ENCODE data around the gene SGCA.

SGCA gene

GRCh38 chr17:50151041-50151936 lies 14.5 kb upstream of the SGCA start:
- DNase-seq (ENCODE audit: extremely low read depth, insufficient read length), result peak; percentile 92
- peak overlapping the region; percentile 92 for H3K4me3 ChIP-seq (replicated peaks; ENCODE audit: low read depth, low read length)
- H3K36me3 ChIP-seq (ENCODE audit: control insufficient read depth, insufficient read depth, low read length), result peaks cover 5% of the 10 kb centered on the region
- peak; percentile 62 for TF ChIP-seq CTCF (IDR thresholded peaks at IDR 0.05; ENCODE audit: insufficient read depth, low read length, poor library complexity, severe bottlenecking)
- H3K27me3 ChIP-seq (replicated peaks; ENCODE audit: control insufficient read depth, insufficient read depth, low read length), result no peaks in the 10 kb centered on the region

GRCh38 chr17:50151937-50152547 lies 13.8 kb upstream of the SGCA start:
- H3K27me3 ChIP-seq (replicated peaks; ENCODE audit: control insufficient read depth, insufficient read depth, low read length), result no peaks in the 10 kb centered on the region
- DNase-seq (ENCODE audit: extremely low read depth, insufficient read length), result peak; percentile 82
- H3K36me3 ChIP-seq (ENCODE audit: control insufficient read depth, insufficient read depth, low read length), result peaks cover 1% of the 10 kb centered on the region; the same call in 1 of the 2 replicates
- H3K4me3 ChIP-seq (replicated peaks; ENCODE audit: low read depth, low read length), result peak overlapping the region; percentile 92
- no peak for TF ChIP-seq CTCF (IDR thresholded peaks at IDR 0.05; ENCODE audit: insufficient read depth, low read length, poor library complexity, severe bottlenecking)

GRCh38 chr17:50152736-50153135 lies 13.1 kb upstream of the SGCA start:
- no peak overlapping the region for H3K4me3 ChIP-seq (replicated peaks; ENCODE audit: low read depth, low read length)
- TF ChIP-seq CTCF (IDR thresholded peaks at IDR 0.05; ENCODE audit: insufficient read depth, low read length, poor library complexity, severe bottlenecking), result no peak
- no peak for DNase-seq (ENCODE audit: extremely low read depth, insufficient read length)
- peaks cover 1% of the 10 kb centered on the region; the same call in 1 of the 2 replicates for H3K36me3 ChIP-seq (ENCODE audit: control insufficient read depth, insufficient read depth, low read length)
- no peaks in the 10 kb centered on the region for H3K27me3 ChIP-seq (replicated peaks; ENCODE audit: control insufficient read depth, insufficient read depth, low read length)

GRCh38 chr17:50153650-50154575 lies 11.9 kb upstream of the SGCA start:
- Histone ChIP-seq H3K36me3 (ENCODE audit: control insufficient read depth, insufficient read depth, low read length) (no peaks in the 10 kb centered on the region), H3K27me3 (replicated peaks; ENCODE audit: control insufficient read depth, insufficient read depth, low read length) (no peaks in the 10 kb centered on the region), H3K4me3 (replicated peaks; ENCODE audit: low read depth, low read length) (no peak overlapping the region)
- no peak for DNase-seq (ENCODE audit: extremely low read depth, insufficient read length)
- no peak for TF ChIP-seq CTCF (IDR thresholded peaks at IDR 0.05; ENCODE audit: insufficient read depth, low read length, poor library complexity, severe bottlenecking)

- DNase-seq (ENCODE audit: extremely low read depth, insufficient read length), result no peak
- no peaks in the 10 kb centered on the region for H3K27me3 ChIP-seq (replicated peaks; ENCODE audit: control insufficient read depth, insufficient read depth, low read length)
- no peak overlapping the region for H3K4me3 ChIP-seq (replicated peaks; ENCODE audit: low read depth, low read length)
- TF ChIP-seq CTCF (IDR thresholded peaks at IDR 0.05; ENCODE audit: insufficient read depth, low read length, poor library complexity, severe bottlenecking), result no peak
- no peaks in the 10 kb centered on the region for H3K36me3 ChIP-seq (ENCODE audit: control insufficient read depth, insufficient read depth, low read length)
These were observed 11.2 kb upstream of the SGCA start for GRCh38 chr17:50154604-50155003.
